ENCODE data around the gene THAP7.

DNA sequence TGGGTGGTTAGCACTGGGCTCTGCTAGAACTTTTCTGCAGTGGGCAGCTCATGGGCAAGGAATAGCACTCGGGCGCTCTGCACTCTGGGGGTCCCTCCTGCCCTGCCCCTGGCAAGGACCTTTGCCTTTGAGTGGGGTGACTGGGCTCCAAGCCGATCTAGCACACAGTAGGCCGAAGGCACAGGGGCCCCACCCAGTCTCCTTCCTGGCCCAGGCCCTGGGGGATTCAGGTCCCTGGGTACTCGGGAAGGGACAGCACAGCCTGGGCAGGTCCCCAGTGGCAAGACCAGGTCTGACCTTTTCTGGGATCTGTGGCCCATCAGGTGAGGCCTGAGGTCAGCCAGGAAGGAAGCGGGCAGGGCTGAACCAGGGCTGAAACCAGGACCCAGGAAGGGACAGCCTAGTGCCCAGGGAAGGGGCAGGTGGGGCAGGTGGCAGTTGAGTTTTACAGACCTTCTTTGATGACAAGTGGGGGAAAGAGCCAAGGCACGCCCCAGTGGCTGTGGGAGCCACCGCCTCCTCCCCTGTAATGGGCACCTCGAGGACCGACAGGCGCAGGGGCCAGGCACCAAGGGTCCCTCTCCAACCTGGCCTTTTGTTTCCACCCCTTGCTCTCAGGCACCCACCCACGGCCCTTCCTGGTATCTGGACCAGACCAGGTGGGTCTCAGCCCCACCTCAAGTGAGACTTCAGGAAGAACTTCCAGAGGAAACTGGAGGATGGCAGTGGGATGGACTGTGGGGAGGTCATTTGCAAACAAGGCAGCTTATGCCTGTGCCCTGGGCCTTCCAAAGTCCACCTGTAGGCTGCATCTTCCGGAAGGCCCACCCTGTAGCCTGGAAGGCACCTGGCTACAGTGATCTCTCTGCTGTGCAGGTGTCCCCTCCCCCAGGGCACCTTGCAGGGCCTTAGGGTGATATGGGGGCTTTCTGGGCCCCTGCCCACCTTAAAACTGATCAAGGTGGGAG is 35.7 kb downstream of the THAP7 start:
- TF ChIP-seq, protein P1, sequence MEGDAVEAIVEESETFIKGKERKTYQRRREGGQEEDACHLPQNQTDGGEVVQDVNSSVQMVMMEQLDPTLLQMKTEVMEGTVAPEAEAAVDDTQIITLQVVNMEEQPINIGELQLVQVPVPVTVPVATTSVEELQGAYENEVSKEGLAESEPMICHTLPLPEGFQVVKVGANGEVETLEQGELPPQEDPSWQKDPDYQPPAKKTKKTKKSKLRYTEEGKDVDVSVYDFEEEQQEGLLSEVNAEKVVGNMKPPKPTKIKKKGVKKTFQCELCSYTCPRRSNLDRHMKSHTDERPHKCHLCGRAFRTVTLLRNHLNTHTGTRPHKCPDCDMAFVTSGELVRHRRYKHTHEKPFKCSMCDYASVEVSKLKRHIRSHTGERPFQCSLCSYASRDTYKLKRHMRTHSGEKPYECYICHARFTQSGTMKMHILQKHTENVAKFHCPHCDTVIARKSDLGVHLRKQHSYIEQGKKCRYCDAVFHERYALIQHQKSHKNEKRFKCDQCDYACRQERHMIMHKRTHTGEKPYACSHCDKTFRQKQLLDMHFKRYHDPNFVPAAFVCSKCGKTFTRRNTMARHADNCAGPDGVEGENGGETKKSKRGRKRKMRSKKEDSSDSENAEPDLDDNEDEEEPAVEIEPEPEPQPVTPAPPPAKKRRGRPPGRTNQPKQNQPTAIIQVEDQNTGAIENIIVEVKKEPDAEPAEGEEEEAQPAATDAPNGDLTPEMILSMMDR (IDR thresholded peaks at IDR 0.05): no peak
- no peak for TF ChIP-seq POLR2A (IDR thresholded peaks at IDR 0.05)
- no peak for TF ChIP-seq POLR2AphosphoS5 (IDR thresholded peaks at IDR 0.05)

Measured in suprapubic skin (tissue), 4 donors.